ENCODE results near the gene NFKBIE.
A peak's percentile ranks its signal among the peaks of the same experiment; 100 is the strongest.

The NFKBIE gene

DNA sequence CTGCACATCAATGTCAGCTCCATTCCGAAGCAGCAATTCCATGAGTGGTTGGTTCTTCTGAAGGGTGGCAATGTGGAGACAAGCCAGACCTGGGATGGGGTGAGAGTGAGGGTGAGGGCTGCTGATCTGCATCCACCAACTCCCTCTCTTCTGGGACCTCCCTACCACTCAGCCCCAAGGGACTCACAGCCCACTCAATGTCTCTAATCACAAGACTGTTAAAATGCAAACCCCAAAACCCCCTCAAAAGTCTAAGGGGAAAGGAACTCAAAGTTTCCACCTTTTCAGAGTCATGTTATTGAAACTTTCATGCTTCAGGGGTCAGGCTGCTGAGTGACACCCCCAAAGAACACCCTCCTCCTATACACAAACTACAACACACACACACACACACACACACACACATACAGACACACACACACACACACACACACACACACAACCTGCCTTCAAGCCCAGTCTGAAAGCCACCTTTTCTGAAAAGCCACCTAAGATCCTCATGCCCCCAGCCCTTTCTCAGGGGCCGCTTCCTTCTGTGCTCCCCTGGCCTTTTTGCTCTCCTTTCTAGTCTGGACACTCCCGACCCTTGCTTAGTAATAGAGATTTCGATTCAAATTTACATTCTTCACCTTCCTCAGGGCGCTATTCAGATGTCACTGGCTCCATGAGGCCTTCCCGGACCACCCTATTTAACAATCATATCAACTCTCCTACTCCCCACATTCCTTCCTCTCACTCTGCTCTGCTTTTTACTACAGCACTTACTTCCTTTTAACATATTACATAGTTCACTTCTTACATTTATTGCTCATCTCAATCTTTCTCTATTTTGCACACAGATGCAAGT, 4.7 kb downstream of the NFKBIE start:
- H3K4me2 ChIP-seq (ENCODE audit: low read depth, low read length, poor library complexity, severe bottlenecking), result no peak overlapping the region
- H3F3A ChIP-seq (ENCODE audit: low read depth), result peaks cover 5% of the 10 kb centered on the region
- H2AFZ ChIP-seq (ENCODE audit: low read length), result no peak overlapping the region
- H3K27me3 ChIP-seq (ENCODE audit: insufficient read depth, low read length, poor library complexity, severe bottlenecking), result no peaks in the 10 kb centered on the region
- peaks cover 51% of the 10 kb centered on the region for H3K79me2 ChIP-seq (ENCODE audit: insufficient read depth, low read length)
- peaks cover 22% of the 10 kb centered on the region for H4K20me1 ChIP-seq (ENCODE audit: insufficient read depth, low read length, poor library complexity, severe bottlenecking)
- H3K9ac ChIP-seq (ENCODE audit: low read depth, low read length, poor library complexity, severe bottlenecking), result peak overlapping the region; percentile 17
- peaks cover 43% of the 10 kb centered on the region for H3K4me1 ChIP-seq (ENCODE audit: insufficient read depth, low read length, poor library complexity, severe bottlenecking)
- no peak overlapping the region for H3K4me3 ChIP-seq (ENCODE audit: low read length, poor library complexity, severe bottlenecking)
- TF ChIP-seq, protein P1, sequence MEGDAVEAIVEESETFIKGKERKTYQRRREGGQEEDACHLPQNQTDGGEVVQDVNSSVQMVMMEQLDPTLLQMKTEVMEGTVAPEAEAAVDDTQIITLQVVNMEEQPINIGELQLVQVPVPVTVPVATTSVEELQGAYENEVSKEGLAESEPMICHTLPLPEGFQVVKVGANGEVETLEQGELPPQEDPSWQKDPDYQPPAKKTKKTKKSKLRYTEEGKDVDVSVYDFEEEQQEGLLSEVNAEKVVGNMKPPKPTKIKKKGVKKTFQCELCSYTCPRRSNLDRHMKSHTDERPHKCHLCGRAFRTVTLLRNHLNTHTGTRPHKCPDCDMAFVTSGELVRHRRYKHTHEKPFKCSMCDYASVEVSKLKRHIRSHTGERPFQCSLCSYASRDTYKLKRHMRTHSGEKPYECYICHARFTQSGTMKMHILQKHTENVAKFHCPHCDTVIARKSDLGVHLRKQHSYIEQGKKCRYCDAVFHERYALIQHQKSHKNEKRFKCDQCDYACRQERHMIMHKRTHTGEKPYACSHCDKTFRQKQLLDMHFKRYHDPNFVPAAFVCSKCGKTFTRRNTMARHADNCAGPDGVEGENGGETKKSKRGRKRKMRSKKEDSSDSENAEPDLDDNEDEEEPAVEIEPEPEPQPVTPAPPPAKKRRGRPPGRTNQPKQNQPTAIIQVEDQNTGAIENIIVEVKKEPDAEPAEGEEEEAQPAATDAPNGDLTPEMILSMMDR (conservative IDR thresholded peaks at IDR 0.05; ENCODE audit: low read length), result no peak
- no peak for TF ChIP-seq EZH2phosphoT487 (IDR thresholded peaks at IDR 0.05; ENCODE audit: borderline replicate concordance)
- H3K36me3 ChIP-seq (ENCODE audit: insufficient read depth, low read length), result peaks cover 5% of the 10 kb centered on the region; the same call in 1 of the 2 replicates
- H3K9me3 ChIP-seq (ENCODE audit: insufficient read depth, low read depth, low read length), result no peaks in the 10 kb centered on the region
- H3K9me2 ChIP-seq (replicated peaks; ENCODE audit: low read depth, low read length), result no peaks in the 10 kb centered on the region

DNA sequence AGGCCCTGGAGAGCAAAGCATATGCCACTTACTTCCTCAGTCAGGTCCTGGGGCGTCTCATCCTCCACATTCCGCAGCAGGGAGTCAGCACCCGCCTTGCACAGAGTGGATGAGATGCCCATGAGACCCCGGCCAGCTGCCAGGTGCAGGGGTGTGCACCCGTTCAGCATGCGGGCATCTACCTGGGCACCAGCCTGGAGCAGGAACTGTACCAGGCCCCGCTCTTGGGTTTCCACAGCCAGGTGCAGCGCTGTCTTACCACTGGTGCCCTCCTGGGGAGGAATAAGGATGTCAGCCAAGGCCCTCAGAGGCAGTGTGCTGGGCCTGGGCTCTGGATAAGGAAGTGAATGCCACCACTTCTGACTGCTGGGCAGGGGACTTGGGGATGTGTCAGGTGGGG, 5.3 kb downstream of the NFKBIE start:
- no peak overlapping the region for H2AFZ ChIP-seq (ENCODE audit: low read length)
- H3K9me3 ChIP-seq (ENCODE audit: insufficient read depth, low read depth, low read length), result no peaks in the 10 kb centered on the region
- no peaks in the 10 kb centered on the region for H3K9me2 ChIP-seq (replicated peaks; ENCODE audit: low read depth, low read length)
- no peak for TF ChIP-seq EZH2phosphoT487 (IDR thresholded peaks at IDR 0.05; ENCODE audit: borderline replicate concordance)
- TF ChIP-seq, protein P1 (conservative IDR thresholded peaks at IDR 0.05; ENCODE audit: low read length), result no peak
- H3F3A ChIP-seq (ENCODE audit: low read depth), result peaks cover 11% of the 10 kb centered on the region
- H3K9ac ChIP-seq (ENCODE audit: low read depth, low read length, poor library complexity, severe bottlenecking), result no peak overlapping the region
- H3K4me1 ChIP-seq (ENCODE audit: insufficient read depth, low read length, poor library complexity, severe bottlenecking), result peaks cover 49% of the 10 kb centered on the region
- peaks cover 51% of the 10 kb centered on the region for H3K79me2 ChIP-seq (ENCODE audit: insufficient read depth, low read length)
- no peak overlapping the region for H3K4me3 ChIP-seq (ENCODE audit: low read length, poor library complexity, severe bottlenecking)
- H4K20me1 ChIP-seq (ENCODE audit: insufficient read depth, low read length, poor library complexity, severe bottlenecking), result peaks cover 25% of the 10 kb centered on the region
- H3K36me3 ChIP-seq (ENCODE audit: insufficient read depth, low read length), result peaks cover 11% of the 10 kb centered on the region; the same call in 1 of the 2 replicates
- no peaks in the 10 kb centered on the region for H3K27me3 ChIP-seq (ENCODE audit: insufficient read depth, low read length, poor library complexity, severe bottlenecking)
- H3K4me2 ChIP-seq (ENCODE audit: low read depth, low read length, poor library complexity, severe bottlenecking), result no peak overlapping the region

DNA sequence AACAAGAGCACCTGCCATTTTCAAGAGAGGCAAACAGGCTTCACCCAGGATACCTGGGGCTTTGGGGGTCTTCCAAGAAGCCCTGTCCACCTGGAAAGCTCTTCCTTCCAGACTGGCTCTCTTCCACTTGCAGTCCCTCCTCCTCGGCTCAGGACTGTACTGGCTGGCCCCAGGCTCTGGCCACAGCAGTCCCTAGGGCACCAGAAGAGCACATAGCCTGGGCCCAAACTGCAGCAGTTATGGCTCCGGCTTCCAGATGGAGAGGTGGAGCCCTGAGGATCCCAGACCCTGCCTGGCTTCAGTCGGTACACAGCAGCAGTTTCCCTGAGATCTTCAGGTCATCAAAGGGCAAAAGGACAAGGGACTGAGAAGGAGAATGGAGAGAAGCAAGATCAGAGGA, 6.4 kb downstream of the NFKBIE start:
- Histone ChIP-seq H3K9ac (ENCODE audit: low read depth, low read length, poor library complexity, severe bottlenecking) (no peak overlapping the region), H3K27me3 (ENCODE audit: insufficient read depth, low read length, poor library complexity, severe bottlenecking) (no peaks in the 10 kb centered on the region), H3K36me3 (ENCODE audit: insufficient read depth, low read length) (peaks cover 22% of the 10 kb centered on the region; the same call in 1 of the 2 replicates), H2AFZ (ENCODE audit: low read length) (no peak overlapping the region), H3K4me2 (ENCODE audit: low read depth, low read length, poor library complexity, severe bottlenecking) (no peak overlapping the region), H3F3A (ENCODE audit: low read depth) (peaks cover 15% of the 10 kb centered on the region), H3K9me3 (ENCODE audit: insufficient read depth, low read depth, low read length) (no peaks in the 10 kb centered on the region), H3K4me3 (ENCODE audit: low read length, poor library complexity, severe bottlenecking) (no peak overlapping the region), H3K4me1 (ENCODE audit: insufficient read depth, low read length, poor library complexity, severe bottlenecking) (peaks cover 46% of the 10 kb centered on the region), H3K79me2 (ENCODE audit: insufficient read depth, low read length) (peaks cover 44% of the 10 kb centered on the region; the same call in 1 of the 2 replicates), H3K9me2 (replicated peaks; ENCODE audit: low read depth, low read length) (no peaks in the 10 kb centered on the region), H4K20me1 (ENCODE audit: insufficient read depth, low read length, poor library complexity, severe bottlenecking) (peaks cover 36% of the 10 kb centered on the region)
- TF ChIP-seq, protein P1 (conservative IDR thresholded peaks at IDR 0.05; ENCODE audit: low read length), result no peak
